ENCODE data around the gene TRAPPC6A. TPM values are rescaled to one million over a fixed set of nuclear protein-coding genes. Genes with fewer than 3 reads are reported as not detected.

TRAPPC6A gene
- total and polyA plus RNA-seq, 9 of the 15 experiments (the other 6 are each of a cell fraction or from before 2014, with no cell fraction given), result 0.82 to 23.6 (median 11.6) TPM

- TF ChIP-seq ZNF280B (CRISPR knock-in tag; IDR thresholded peaks at IDR 0.05) (no peak), CEBPG (CRISPR knock-in tag; IDR thresholded peaks at IDR 0.05) (no peak), CEBPG (tag; conservative IDR thresholded peaks at IDR 0.05 in 1 of 2, IDR thresholded peaks at IDR 0.05 in 1 of 2) (no peak), SIN3B (IDR thresholded peaks at IDR 0.05; ENCODE audit: low read depth) (no peak), RAD21 (CRISPR knock-in tag; conservative IDR thresholded peaks at IDR 0.05 in 1 of 2, IDR thresholded peaks at IDR 0.05 in 1 of 2) (no peak), NR3C1 (CRISPR knock-in tag; IDR thresholded peaks at IDR 0.05) (no peak), CSDE1 (IDR thresholded peaks at IDR 0.05) (no peak)
Measured at GRCh38 chr19:45156751-45157150, 21.3 kb downstream of the TRAPPC6A start (continued).

GRCh38 chr19:45156011-45156630 lies 21.9 kb downstream of the TRAPPC6A start:
- Histone ChIP-seq H2AFZ (ENCODE audit: low read depth, low read length) (no peak overlapping the region), H3K27ac (ENCODE audit: extremely low read depth, low read depth, low read length) (no peak overlapping the region), H3K4me3 (no peak overlapping the region), H3K4me1 (replicated peaks in 1 of 2; ENCODE audit: control insufficient read depth in 2 of 2, insufficient read depth in 2 of 2, low read length in 2 of 2) (peaks cover 15 to 72% of the 10 kb centered on the region in 2 experiments), H3K4me2 (ENCODE audit: insufficient read depth, low read length) (no peak overlapping the region), H3K9me1 (ENCODE audit: control insufficient read depth, insufficient read depth, low read length) (peaks cover 5% of the 10 kb centered on the region), H3K27me3 (ENCODE audit: control insufficient read depth in 2 of 2, insufficient read depth in 2 of 2, low read length in 2 of 2) (peaks cover 6 to 24% of the 10 kb centered on the region in 2 experiments; a peak in 4 of 5 replicates), H4K20me1 (replicated peaks; ENCODE audit: control insufficient read depth, insufficient read depth, low read length) (peaks cover 22% of the 10 kb centered on the region), H3K36me3 (ENCODE audit: control insufficient read depth, insufficient read depth, low read length) (no peaks in the 10 kb centered on the region), H3K9ac (ENCODE audit: insufficient read depth in 1 of 2, low read depth in 2 of 2, low read length in 2 of 2) (peak overlapping the region in 1 of 2 experiments; percentile 24; a peak in 1 of 4 replicates), H3K79me2 (ENCODE audit: control insufficient read depth, insufficient read depth, low read length) (no peaks in the 10 kb centered on the region), H3K9me3 (replicated peaks; ENCODE audit: control insufficient read depth, insufficient read depth, low read depth, low read length) (no peaks in the 10 kb centered on the region)
- BruUV-seq (replicated peaks), result no TSS peak
- 36% methylated on average over 11 of the region's 11 CpGs for WGBS (ENCODE audit: insufficient coverage, low coverage, missing lambda C conversion rate)
- FAIRE-seq (no peak), DNase-seq (ENCODE audit: extremely low read depth in 1 of 4, low spot score in 3 of 4) (no peak), ATAC-seq (no peak)
- intact Hi-C loops (cut with micrococcal nuclease), result no loop called here
- CTCF ChIA-PET (ENCODE audit: low intra/inter-chr PET ratio), result no interaction called here
- TF ChIP-seq POLR2G (IDR thresholded peaks at IDR 0.05; ENCODE audit: low read depth, low read length), result peak; percentile 21; the same call in 1 of the 2 replicates
- TF ChIP-seq TFAM (CRISPR knock-in tag; conservative IDR thresholded peaks at IDR 0.05), result no peak
- peak; percentile 72 for TF ChIP-seq PKNOX1 (IDR thresholded peaks at IDR 0.05)
- POLR2A ChIA-PET, result interaction anchor here (0.5 to 1.8 kb wide), 3 partner anchors 16 to 419 kb away, joined by 3 to 8 read pairs (median 3); no protein-coding TSS in a partner anchor
- in situ Hi-C loops (cut with MboI), result no loop called here

All from K562 (cell line).